GM21786 (cell line): ENCODE results near the gene ZNHIT3.
"Not testable (repeated sequence)": the region's sequence is repeated elsewhere in the genome, so short reads cannot be mapped to it uniquely, and the experiment has no call there.

Experiments
- ATAC-seq: cut with Tn5 transposase; IDR thresholded peaks from one replicate; pipeline ENCODE4 v1.9.1; 2021; ENCODE audit not compliant: unreplicated experiment

Gene ZNHIT3

DNA sequence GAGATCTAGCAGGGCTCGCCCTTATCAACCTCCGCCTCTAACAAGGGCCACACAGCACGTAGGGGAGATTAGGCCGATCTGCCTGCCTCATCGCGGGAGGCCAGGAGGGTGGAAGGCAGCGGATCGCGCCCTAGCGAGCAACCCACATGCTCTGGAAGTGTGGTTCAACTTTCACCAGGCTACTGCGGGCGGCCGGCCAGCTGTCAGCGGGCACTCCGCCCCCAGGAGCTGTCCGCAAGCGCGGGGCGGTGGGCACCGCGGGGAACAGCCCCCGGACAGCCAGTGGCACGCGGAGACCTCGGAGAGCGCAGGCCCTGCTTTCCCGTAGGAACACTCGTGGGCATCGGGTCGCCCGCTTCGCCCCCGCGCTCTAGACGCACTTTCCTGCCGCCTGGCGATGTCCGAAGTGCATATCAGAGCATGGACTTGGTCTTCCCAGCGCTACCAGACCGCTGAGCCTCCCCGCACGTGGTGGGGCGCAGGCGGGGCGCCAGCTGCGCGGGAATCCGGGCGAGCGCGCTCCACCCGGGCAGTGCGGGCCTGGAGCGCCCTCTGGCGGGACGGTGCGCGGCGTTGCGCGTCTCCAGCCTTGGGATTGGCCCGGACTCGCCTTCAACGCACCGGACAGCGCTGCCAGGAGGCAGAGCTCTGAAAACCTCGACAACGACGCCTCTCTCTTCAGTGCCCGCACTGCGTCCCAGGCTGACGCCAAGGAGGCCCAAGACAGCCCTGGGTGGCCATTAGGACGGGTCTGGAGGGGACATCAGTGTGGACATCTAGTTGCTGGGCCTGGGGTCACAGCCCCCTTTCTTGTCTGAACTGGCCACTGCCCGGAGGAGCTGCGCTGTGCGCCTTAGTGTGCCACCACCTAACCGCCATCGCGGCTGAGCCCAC, 3.6 kb upstream of the ZNHIT3 start:
- ATAC-seq = no peak

DNA sequence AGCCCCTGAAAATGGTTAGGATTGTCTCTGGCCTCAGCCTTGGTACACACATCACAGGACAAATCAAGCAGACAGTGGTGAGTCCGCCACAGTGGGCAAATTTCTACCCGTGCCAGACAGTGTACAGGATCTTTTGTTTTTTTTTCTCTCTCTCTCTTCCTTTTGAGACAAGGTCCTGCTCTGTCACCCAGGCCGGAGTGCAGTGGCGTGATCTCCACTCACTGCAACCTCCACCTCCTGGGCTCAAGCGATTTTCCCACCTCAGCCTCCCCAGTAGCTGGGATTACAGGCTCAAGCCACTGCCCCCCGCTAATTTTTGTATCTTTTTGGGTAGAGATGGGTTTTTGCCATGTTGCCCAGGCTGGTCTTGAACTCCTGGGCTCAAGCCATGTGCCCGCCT, 2.5 kb upstream of the ZNHIT3 start:
- not testable (repeated sequence) for ATAC-seq

DNA sequence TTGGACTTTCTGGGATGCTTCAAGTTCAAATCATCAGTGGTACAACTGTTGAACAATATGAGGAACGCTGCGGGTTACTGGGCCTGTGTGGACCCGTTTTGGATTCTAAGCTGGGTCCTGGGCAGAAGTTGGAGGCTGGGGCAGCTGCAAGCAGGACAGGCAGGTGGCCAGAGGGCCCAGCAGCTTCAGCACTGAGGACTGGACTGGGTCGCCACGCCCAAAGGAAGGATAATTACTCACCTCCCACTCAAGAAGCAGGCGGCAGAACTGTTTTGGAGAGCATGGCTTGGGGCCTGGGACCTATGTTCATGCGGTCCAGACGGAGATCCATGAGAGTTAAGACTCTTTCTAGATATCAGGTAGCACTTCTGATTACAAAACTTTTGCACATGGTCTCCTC, 1.5 kb upstream of the ZNHIT3 start:
- ATAC-seq = no peak

DNA sequence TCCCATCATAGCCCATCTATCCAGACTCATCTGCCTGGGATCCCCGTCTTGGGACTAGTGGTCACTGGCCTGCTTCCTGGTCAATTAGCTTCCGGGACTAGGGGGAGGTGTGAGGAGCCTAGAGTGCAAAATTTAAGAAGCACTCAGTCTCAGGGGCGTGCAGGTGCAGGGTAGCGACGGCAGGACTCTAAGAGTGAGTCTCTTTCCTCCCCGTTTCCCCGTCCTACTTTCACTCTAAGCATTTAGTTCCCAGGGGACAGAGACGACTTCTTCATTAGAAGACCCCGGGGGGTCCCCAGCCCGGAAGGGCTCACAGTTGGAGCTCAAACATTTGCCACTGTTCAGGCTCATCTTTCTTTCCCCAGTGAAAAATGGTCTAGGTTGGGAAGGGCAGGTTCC, 677 bp upstream of the ZNHIT3 start:
- peak; percentile 18 for ATAC-seq

DNA sequence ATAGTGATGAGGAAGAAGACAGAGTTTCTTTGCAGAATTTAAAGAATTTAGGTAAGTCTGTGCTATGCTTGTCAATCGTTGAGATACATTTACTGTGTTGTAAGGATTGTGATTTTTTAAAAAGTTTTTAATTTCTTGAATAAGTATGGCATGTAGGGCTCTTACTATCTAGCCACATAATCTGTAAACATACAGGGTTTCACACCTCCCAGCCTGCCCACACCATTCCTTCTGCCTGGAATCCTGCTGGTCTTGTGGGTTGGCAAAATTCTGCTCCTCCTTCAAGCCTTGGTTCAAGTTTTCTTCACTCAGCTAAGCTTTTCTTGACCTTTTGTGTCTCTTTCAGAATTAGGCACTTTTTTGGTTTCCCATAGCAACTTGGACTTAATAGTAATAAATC, 7.5 kb downstream of the ZNHIT3 start:
- no peak for ATAC-seq

DNA sequence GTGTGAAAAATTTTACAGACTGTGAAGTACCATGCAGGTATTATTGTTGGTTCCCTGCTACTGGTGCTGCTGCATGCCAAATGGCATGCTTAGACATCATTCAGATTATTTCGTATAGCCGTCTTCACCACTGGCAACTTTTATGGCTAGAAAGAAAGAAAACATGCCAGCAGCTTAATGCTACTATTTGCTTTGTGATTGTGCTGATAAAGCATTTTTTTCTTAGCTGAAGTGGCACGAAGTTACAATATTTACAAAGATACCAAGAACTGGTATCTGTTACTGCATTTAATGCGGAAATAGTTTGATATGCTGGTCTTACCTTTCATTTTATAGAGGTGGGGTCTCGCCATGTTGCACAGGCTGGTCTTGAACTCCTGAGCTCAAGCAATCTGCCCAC, 8.2 kb downstream of the ZNHIT3 start:
- no peak for ATAC-seq

DNA sequence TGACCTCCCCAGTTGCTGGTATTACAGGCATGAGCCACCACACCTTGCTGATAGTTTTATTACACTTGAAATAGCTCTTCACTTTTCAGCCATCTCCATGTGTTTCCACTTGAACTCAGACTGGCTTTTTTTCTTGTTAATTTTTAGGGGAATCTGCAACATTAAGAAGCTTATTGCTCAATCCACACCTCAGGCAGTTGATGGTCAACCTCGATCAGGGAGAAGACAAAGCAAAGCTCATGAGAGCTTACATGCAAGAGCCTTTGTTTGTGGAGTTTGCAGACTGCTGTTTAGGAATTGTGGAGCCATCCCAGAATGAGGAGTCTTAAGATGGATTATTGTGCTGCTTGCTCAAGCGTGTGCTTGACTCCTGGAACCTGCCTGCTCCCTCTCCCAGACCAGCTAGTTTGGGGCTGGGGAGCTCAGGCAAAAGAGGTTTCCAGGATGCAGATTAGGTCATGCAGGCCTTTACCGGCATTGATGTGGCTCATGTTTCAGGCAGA, 8.6 kb downstream of the ZNHIT3 start:
- no peak for ATAC-seq

DNA sequence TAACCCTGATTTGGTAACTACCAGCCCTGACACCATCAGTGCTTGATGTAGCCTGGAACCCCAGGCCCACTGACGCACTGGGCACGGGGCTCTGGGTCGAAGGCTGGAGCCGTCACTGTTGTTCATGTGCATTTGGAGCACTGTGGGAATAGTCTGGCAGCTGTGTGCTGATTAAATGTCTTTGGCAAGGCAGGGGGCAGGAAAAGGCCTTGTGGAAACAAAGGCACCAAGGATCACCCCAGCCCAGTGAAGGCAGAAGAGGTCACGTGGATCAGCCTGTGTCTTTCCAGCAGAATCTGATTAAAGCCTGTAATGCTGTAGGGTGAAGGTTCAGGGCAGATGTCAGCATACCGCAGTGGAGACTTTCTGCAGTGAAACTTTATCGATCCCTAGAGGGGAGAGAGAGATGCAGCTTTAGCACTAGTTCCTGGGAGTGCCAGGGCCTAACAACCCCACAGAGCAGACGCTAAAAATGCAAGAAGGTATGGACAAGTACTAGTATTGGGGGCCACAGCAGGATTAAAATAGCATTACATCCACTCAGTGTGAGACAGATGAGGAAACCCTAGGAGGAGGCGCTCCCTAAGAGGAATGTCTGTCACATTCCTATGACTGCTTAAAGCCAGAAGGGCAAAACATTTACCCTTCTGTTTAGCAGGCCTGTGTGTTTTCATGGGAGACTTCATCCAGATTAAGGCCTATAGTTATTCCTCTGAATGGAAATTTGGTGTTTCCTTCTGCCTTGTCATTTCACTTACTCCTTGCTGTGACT, 9.7 kb downstream of the ZNHIT3 start:
- ATAC-seq = no peak

DNA sequence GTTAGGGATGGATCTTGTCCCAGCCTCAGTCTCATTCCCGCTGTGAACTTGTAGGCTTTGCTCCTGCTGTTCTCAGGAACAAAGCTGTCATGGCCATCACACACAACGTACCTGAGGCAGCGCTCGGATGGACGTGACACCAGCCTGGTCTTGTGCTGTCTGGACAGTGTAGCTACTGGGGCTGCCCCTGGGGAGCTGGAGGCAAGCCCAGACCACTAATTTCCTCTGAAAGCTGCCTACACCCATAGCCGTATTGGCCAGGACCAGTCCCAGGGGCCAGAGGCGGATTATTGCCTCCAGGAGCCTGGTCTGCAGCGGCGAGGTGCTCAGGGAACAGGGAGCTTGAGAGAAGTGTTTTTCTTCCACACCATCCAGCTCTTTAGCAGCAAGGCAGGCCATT, 11.7 kb downstream of the ZNHIT3 start:
- no peak for ATAC-seq

DNA sequence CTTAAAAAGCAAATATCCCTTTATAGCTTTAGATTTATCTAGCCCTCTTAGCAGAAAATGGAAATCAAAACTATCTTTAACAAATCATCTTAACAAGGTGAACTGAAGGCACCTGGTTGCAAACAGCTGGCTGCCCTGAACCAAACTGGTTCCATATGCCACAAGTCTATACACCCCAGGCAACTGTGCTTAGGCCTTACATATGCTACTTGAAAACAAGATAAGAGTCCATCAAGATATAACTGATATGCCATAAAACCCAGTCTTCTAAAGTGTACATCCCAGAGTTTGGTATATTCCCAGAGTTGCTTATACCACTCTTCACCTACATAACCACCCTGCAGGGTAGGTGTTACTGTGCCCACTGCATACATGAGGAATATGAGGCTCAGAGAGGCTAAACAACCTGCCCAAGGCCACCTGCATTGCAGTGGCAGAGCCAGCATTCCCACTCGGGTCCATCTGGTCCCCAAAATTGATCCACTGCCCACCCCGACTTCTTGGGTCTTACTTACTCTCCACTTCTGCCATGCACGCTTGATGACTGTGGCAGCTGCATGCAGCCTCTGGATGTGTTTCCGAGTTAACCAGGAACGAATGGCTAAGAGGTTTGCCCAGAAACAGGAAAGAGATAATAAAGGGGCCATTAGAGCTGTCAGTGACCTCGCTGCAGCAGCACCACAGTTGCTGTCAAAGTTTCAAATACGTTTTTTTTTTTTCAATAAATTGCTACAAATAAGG, 12.2 kb downstream of the ZNHIT3 start:
- no peak for ATAC-seq

DNA sequence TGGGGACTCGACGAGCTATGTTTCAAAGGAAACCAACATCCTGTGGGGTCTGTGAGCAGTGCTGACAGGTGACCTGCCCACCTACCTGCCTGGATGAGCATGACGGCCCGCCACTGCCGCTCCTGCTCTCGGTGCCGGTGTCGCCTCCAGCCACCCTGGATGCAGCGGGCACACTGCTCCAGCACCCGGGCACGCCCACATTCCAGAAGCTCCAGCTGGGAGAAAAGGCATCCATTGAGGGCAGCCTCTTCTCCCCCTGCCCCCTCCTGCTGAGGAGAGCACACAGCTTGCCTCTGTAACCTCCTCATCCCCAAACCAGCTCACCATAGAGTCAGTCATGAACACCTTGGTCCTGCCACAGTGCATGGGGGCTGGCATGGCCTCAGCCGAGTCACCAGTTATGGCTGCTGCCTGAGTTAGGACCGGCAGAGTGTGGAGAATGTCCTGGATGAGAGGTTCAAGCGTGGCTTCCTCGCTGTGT, 14.3 kb downstream of the ZNHIT3 start:
- ATAC-seq = no peak

DNA sequence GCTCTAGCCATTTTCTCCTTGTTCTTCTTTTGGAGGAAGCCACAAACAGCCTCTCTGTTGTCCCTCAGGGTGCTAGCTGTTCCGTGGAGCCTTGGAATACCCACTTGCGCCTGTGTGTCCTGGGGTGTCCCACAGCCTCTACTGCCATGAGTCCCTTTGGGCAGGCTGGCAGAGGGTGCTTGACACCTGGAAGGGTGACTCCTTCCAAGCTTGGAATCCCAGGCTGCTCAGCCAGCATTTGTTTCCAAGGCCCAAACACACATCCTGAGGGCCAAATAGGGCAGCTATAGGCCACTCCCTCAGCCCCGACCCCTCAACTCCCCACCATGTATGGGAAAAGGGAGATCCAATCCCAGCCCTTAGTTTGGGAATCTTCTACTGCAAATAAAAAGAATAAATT, 14.9 kb downstream of the ZNHIT3 start:
- ATAC-seq = no peak

DNA sequence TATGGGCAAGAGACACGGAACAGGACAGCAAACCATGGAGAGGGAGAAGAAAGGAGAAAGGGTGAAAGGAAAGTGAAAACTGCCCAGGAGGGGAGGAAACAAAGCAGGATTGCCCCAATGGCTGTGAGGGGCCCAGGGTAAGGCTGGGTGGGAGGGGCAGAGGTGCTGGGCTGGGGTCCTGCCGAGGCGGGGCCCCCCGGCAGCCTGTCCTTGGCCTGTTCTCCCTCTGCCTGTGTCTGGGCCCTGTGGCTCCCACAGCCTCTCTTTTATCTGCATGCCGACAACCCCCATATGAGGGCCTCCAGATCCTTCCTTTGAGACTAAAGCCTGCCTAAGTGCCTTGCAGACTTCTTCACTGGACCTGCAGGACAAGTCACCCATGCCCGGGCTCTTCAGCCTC, 15.5 kb downstream of the ZNHIT3 start:
- ATAC-seq = no peak

DNA sequence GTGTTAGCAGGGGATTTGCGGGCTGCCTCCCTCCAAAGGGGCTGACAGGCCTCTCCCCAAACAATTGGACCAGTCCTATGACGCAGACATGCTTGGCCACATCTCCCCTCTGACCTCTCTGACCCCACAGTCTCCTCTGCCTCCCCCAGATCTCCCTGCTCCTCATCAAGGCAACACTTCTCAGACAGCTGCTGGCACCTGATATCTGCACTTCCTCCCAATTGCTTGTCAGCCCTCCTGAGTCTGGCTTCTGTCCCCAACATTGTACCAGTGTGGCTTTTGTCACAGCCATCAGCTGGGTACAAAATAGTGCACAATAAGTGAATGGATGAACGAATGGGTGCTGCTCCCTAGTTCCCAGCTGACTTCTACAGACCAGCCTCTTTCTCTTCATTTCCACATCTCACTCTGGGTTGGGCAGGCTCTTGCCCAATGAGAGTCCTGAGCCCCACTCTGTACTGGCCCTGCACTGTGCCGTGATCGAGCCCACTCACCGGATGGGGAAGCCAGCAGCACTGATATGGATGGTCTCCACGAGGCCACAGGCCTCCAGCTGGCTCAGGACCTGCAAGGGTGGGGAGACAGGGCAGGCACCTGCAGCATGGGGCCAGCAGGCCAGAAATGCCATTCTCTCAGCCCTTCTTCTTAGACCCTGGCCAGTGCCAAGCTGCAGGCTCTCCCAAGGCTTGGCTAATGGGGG, 17.1 kb downstream of the ZNHIT3 start:
- no peak for ATAC-seq

DNA sequence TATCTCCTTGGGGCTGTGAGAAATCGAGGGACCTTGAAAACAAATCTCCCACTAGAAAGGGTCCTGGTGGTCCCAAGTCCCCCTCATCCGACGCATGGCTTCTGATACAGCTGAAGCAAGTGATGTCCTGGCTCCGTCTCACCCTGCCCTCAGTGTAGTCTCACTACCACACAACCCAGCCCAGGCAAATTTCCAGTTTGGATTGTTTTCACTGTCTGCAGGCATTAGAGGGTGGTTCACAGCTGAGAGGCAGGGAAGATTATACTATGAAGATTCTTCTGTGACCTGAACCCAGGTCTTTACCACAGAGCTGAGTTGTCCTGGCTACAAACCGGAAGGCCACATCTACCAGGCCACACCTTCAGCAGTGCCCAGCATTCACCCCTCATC, 17.7 kb downstream of the ZNHIT3 start:
- no peak for ATAC-seq

DNA sequence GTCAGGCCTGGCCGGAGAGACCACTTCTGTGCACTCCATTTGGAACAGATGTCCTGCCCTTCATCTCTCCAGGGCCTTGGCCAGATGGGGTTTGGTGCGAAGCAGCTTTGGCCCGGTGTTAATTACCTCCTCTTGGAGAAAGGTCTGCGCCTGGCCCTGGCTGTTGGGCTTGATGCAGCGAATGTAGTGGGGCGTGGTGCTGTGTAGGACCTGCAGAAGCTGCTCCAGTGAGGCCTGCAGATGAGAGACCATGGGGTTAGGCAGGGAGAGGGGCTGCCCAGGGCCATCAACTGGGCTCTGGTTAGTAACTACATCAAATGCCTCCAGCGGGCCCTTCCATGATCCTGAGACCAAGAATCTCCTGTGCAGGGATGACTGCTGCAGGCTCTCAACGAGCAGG, 18.7 kb downstream of the ZNHIT3 start:
- ATAC-seq = no peak

DNA sequence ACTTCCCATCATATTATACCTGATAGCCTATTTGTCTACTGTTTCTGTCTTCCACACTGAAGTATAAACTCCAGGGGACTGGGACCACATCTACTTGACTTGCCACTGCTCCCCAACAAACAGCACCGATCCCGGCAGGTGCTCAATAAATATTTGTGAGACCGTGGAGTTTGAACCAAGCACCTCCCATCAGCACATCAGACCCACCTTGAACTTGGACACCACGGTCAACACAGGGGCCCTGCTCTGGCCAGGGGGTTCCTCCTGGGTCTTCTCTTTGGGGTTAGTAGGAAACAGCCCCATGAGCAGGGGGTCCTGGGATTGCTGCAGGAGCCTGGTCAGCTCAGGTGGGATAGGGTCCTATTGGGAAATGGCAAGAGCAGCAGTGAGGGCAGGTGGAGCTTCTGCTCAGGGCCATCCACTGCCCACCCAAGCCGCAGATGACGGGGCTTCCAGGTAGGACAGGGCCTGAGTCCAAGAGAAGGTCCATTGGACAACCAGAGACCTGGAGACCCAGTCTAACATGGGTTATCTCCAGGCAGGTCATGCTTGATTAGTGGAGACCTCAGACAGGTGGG, 19.9 kb downstream of the ZNHIT3 start:
- ATAC-seq = no peak

DNA sequence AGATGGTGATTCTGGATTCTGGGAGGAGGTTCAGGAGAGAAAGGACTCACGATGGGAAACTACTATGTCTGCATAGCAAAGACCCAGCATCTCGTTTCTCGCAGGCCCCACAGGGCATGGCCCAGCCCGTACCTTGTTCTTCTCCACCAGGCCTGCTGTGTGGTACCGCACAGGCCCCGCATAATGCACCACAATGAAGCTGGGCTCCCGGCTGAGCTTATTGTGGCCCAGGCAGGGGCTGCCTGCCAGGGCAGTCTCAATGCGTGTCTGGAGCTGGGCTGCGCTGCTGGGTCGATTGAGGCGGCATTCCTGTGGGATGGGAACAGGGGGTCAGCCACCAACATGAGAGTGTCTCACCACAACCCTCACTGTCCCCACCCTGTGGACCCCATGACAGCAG, 20.4 kb downstream of the ZNHIT3 start:
- ATAC-seq = no peak

DNA sequence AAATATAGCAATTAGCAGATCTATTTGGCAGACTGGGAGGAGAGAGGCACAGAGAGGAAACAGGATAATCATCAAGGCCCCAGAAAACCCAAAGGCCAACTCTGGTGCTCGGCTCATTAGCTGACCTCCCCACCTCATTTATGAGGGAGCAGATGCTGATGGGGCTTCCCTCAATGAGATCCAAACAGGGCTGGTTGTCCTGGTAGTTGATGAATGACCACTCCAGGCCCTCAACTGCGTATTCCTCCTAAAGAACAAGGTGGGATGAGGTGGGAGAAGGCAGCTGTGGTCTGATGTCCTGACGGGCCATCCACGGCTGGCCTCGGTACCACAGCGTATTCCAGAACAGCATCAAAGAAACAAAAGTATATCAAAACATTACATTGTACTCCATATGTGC, 20.8 kb downstream of the ZNHIT3 start:
- no peak for ATAC-seq

DNA sequence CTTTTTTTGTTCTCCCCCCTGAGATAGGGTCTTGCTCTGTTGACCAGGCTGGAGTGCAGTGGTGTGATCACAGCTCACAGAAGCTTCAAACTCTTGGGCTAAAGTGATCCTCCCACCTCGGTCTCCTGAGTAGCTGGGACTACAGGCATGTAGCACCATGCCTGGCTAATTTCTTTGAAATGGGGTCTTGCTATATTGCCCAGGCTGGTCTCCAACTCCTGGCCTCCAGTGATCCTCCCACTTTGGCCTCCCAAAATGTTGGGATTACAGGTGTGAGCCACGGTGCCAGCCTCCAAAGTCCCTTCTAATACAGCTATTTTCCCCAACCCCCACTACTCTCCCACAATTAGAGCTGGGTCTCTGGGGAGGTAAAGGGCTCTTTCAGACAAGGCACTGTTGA, 22.0 kb downstream of the ZNHIT3 start:
- not testable (repeated sequence) for ATAC-seq
